Endodermal cell (in vitro differentiated cells): Measurements from ENCODE around the gene ATP10A. TPM values are rescaled to one million over a fixed set of nuclear protein-coding genes. Genes with fewer than 3 reads are reported as not detected.

Experiments used
- DNase-seq: peaks from one replicate; pipeline ENCODE4 v3.0.0-alpha.2; 2017
- H3K27ac ChIP-seq: 2 replicates; pipeline ENCODE4 v1.5.1; 2013; ENCODE audit warnings: mild to moderate bottlenecking, low read depth, low read length, moderate library complexity
- H3K27me3 ChIP-seq: 2 replicates; pipeline ENCODE4 v1.6.1; 2013; ENCODE audit warnings: mild to moderate bottlenecking, low read length, moderate library complexity; ENCODE audit not compliant: insufficient read depth, control insufficient read depth, poor library complexity, severe bottlenecking
- H3K36me3 ChIP-seq: 2 replicates; pipeline ENCODE4 v1.7.0; 2013; ENCODE audit warnings: mild to moderate bottlenecking, low read length, moderate library complexity; ENCODE audit not compliant: control insufficient read depth, insufficient read depth
- H3K4me1 ChIP-seq: one replicate; pipeline ENCODE4 v1.7.0; 2013; ENCODE audit warnings: low read length; ENCODE audit not compliant: control insufficient read depth, insufficient read depth
- H3K4me3 ChIP-seq: 2 replicates; pipeline ENCODE4 v1.5.1; 2013; ENCODE audit warnings: mild to moderate bottlenecking, low read length, moderate library complexity
- H3K9ac ChIP-seq: 2 replicates; pipeline ENCODE4 v1.6.1; 2013; ENCODE audit warnings: mild to moderate bottlenecking, low read length, moderate library complexity; ENCODE audit not compliant: poor library complexity, severe bottlenecking; ENCODE audit errors: extremely low read depth
- H3K9me3 ChIP-seq: 2 replicates; pipeline ENCODE4 v1.6.1; 2013; ENCODE audit warnings: mild to moderate bottlenecking, low read length, moderate library complexity; ENCODE audit not compliant: control insufficient read depth
- H3K27ac Mint-ChIP-seq: 2 replicates; pipeline ENCODE4 v1.8.0; 2020; ENCODE audit warnings: mixed read lengths
- H3K27me3 Mint-ChIP-seq: 2 replicates; pipeline ENCODE4 v1.8.0; 2021; ENCODE audit warnings: mild to moderate bottlenecking, mixed read lengths; ENCODE audit not compliant: insufficient read depth
- H3K36me3 Mint-ChIP-seq: 2 replicates; pipeline ENCODE4 v1.8.0; 2020; ENCODE audit warnings: low read depth, mixed read lengths
- H3K4me1 Mint-ChIP-seq: 2 replicates; pipeline ENCODE4 v1.8.0; 2020; ENCODE audit warnings: mixed read lengths
- H3K4me3 Mint-ChIP-seq: 2 replicates; pipeline ENCODE4 v1.8.0; 2020; ENCODE audit warnings: mild to moderate bottlenecking, moderate library complexity, mixed read lengths
- H3K9me3 Mint-ChIP-seq: 2 replicates; pipeline ENCODE4 v1.8.0; 2020; ENCODE audit warnings: mild to moderate bottlenecking, mixed read lengths
- WGBS, 2 experiments: methylation state at CpG; one replicate each; pipeline versions ENCODE4 v1.1.5 to v1.1.7; 2013; ENCODE audit warnings: missing lambda C conversion rate in 2 of 2, mixed read lengths in 1 of 2; ENCODE audit not compliant: insufficient coverage in 1 of 2, insufficient read length in 1 of 2; 5-methylcytosine and 5-hydroxymethylcytosine counted together
- total RNA-seq, 2 donors: library from RNA; stranded (reverse); fragmentation: NEBNext Ultra II Directional in 1 of 2; extraction: Animal tissue kit (Norgen Biotek cat#: 25700) in 1 of 2; gene quantifications; 2 replicates in 1 of 2; 3 replicates in 1 of 2; pipeline ENCODE4 v1.2.1, GENCODE V29; 2021
- TF ChIP-seq, protein P1 (sequence below): fragments of 200-600 bp; sonication (generic); conservative IDR thresholded peaks from 2 replicates; pipeline ENCODE4 v1.5.0; 2021; ENCODE audit warnings: antibody characterized with exemption, mild to moderate bottlenecking

Gene ATP10A
- total RNA-seq, 2 donors from 2014 or later = 0.04 to 1.2 TPM

DNA sequence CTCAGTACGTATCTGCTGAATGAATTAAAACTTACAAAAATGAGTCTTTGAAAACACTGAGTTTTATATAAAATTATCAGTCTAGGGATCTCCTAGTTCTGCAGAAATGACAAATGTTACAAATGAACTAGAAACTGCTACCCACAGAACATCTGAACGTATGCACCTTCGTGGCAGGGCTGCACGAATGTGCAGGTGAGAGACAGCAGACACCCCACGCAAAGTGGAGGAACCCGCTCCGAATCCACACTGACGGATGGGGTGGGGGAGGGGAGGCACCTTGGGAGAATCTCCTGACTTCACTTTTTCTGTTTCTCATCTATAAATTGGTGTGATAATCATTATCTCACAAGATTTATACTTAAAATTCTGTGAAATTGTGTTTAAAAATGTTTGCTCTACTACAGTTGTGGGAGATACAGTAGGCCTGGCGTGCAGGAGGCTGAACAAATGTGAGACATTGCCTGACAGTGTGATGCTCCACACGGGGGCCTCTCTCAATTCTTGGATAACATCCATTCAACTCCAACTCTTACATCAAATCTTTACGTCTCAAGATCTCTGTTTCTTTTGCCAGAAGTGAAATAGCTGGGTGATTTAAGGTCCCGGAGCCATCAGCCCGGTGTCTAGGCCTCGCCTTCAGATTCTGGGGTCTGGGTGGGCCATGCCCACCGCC, 86.9 kb downstream of the ATP10A start:
- H3K27me3 ChIP-seq = no peaks in the 10 kb centered on the region
- TF ChIP-seq, protein P1, sequence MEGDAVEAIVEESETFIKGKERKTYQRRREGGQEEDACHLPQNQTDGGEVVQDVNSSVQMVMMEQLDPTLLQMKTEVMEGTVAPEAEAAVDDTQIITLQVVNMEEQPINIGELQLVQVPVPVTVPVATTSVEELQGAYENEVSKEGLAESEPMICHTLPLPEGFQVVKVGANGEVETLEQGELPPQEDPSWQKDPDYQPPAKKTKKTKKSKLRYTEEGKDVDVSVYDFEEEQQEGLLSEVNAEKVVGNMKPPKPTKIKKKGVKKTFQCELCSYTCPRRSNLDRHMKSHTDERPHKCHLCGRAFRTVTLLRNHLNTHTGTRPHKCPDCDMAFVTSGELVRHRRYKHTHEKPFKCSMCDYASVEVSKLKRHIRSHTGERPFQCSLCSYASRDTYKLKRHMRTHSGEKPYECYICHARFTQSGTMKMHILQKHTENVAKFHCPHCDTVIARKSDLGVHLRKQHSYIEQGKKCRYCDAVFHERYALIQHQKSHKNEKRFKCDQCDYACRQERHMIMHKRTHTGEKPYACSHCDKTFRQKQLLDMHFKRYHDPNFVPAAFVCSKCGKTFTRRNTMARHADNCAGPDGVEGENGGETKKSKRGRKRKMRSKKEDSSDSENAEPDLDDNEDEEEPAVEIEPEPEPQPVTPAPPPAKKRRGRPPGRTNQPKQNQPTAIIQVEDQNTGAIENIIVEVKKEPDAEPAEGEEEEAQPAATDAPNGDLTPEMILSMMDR = no peak
- no peak overlapping the region for H3K4me3 ChIP-seq
- H3K27ac ChIP-seq = no peak overlapping the region
- H3K4me3 Mint-ChIP-seq = no peak overlapping the region
- no peaks in the 10 kb centered on the region for H3K4me1 ChIP-seq
- no peaks in the 10 kb centered on the region for H3K9me3 ChIP-seq
- no peak overlapping the region for H3K27ac Mint-ChIP-seq
- no peaks in the 10 kb centered on the region for H3K27me3 Mint-ChIP-seq
- no peaks in the 10 kb centered on the region for H3K9me3 Mint-ChIP-seq
- no peaks in the 10 kb centered on the region for H3K36me3 Mint-ChIP-seq
- 91 to 98% methylated on average over 6 to 15 of the region's 15 CpGs for WGBS, 2 experiments
- peaks cover 14% of the 10 kb centered on the region for H3K4me1 Mint-ChIP-seq
- H3K36me3 ChIP-seq = no peaks in the 10 kb centered on the region
- no peak overlapping the region for H3K9ac ChIP-seq
- no peak for DNase-seq

DNA sequence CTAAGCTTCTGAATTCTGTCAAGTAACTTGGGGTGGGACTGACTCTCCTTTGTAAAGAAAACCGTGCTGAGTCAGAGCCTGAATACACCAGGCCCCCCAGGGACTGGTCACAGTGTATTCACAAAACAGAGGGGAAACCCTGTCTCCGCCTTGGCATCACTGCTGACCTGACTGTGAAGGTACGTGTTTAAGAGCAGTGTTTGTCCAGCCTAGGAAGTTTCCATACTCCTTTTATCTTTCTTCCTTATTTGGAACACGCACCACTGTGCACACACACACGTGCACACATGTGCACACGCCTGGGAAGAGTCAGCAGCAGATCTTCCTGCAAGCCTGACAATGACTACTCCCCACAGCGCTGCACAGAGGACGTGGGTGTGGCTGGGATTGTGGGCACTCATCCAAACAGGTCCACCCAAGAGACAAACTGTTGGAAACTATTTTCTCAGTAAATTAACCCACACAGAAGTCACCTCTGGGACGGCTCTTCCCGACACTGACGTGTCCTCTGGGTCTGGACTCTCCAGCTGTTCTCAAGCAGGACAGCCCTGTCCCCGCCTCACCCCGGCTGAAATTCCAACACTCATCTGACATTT, 87.7 kb downstream of the ATP10A start:
- no peaks in the 10 kb centered on the region for H3K36me3 Mint-ChIP-seq
- Histone ChIP-seq H3K27ac (no peak overlapping the region), H3K9me3 (no peaks in the 10 kb centered on the region), H3K9ac (no peak overlapping the region), H3K4me1 (no peaks in the 10 kb centered on the region), H3K27me3 (no peaks in the 10 kb centered on the region), H3K4me3 (no peak overlapping the region), H3K36me3 (no peaks in the 10 kb centered on the region)
- no peaks in the 10 kb centered on the region for H3K9me3 Mint-ChIP-seq
- H3K4me3 Mint-ChIP-seq = no peak overlapping the region
- H3K27me3 Mint-ChIP-seq = no peaks in the 10 kb centered on the region
- peak; percentile 73 for DNase-seq
- WGBS, 2 experiments = 77 to 81% methylated on average over 9 to 13 of the region's 13 CpGs
- TF ChIP-seq, protein P1 = no peak
- H3K27ac Mint-ChIP-seq = no peak overlapping the region
- peaks cover 14% of the 10 kb centered on the region for H3K4me1 Mint-ChIP-seq

DNA sequence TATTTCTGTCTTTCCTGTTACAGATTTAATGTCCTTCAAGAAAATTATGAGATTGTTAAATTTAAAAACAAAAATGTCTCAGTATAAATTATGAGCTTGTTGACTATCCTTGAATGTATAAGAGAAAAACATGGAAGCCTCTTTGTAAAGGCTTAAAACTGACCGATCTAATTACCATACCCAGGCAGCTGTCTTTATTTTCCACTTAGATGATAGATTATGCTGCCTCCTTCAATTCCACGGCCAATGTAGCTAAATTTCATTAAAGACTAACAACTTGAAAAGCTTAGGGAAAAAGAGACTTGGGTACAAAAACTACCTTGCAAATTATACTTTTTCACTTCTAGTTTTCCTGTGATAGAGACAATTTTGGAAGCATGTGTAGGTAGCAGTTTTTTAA, 88.3 kb downstream of the ATP10A start:
- Histone ChIP-seq H3K36me3 (no peaks in the 10 kb centered on the region), H3K9me3 (no peaks in the 10 kb centered on the region), H3K27me3 (no peaks in the 10 kb centered on the region), H3K27ac (no peak overlapping the region), H3K9ac (no peak overlapping the region), H3K4me3 (no peak overlapping the region), H3K4me1 (no peaks in the 10 kb centered on the region)
- TF ChIP-seq, protein P1 = no peak
- no peaks in the 10 kb centered on the region for H3K36me3 Mint-ChIP-seq
- H3K27me3 Mint-ChIP-seq = no peaks in the 10 kb centered on the region
- H3K27ac Mint-ChIP-seq = peak overlapping the region; percentile 58
- 79 to 100% methylated on average over 1 to 2 of the region's 2 CpGs for WGBS, 2 experiments
- H3K9me3 Mint-ChIP-seq = no peaks in the 10 kb centered on the region
- H3K4me3 Mint-ChIP-seq = no peak overlapping the region
- no peak for DNase-seq
- peaks cover 14% of the 10 kb centered on the region for H3K4me1 Mint-ChIP-seq
